HL-60 (cell line): ENCODE measurements around the gene LGALS3.

Experiments
- CTCF ChIP-seq: IDR thresholded peaks from one replicate; pipeline ENCODE4 v1.5.1; 2011; ENCODE audit warnings: low read length, control low read depth, inconsistent platforms; ENCODE audit not compliant: insufficient read depth
- GABPA ChIP-seq: IDR thresholded peaks from 2 replicates; pipeline ENCODE4 v1.6.1; 2012; ENCODE audit warnings: low read depth
- POLR2AphosphoS5 ChIP-seq: IDR thresholded peaks from 2 replicates; pipeline ENCODE4 v1.6.1; 2012; ENCODE audit warnings: low read depth
- REST ChIP-seq: IDR thresholded peaks from 2 replicates; pipeline ENCODE4 v1.6.1; 2012; ENCODE audit warnings: low read depth; ENCODE audit not compliant: insufficient replicate concordance

GRCh38 chr14:55146425-55146824, 17.4 kb downstream of the LGALS3 start:
- no peak for TF ChIP-seq CTCF
- no peak for TF ChIP-seq REST
- TF ChIP-seq POLR2AphosphoS5: no peak
- no peak for TF ChIP-seq GABPA
